ENCODE measurements around the gene SLC48A1. TPM values are rescaled to one million over a fixed set of nuclear protein-coding genes. Genes with fewer than 3 reads are reported as not detected.
A peak's percentile ranks its signal among the peaks of the same experiment; 100 is the strongest.

The SLC48A1 gene
- polyA plus RNA-seq, 4 donors = 5.1 to 12.1 (median 7.5) TPM

DNA sequence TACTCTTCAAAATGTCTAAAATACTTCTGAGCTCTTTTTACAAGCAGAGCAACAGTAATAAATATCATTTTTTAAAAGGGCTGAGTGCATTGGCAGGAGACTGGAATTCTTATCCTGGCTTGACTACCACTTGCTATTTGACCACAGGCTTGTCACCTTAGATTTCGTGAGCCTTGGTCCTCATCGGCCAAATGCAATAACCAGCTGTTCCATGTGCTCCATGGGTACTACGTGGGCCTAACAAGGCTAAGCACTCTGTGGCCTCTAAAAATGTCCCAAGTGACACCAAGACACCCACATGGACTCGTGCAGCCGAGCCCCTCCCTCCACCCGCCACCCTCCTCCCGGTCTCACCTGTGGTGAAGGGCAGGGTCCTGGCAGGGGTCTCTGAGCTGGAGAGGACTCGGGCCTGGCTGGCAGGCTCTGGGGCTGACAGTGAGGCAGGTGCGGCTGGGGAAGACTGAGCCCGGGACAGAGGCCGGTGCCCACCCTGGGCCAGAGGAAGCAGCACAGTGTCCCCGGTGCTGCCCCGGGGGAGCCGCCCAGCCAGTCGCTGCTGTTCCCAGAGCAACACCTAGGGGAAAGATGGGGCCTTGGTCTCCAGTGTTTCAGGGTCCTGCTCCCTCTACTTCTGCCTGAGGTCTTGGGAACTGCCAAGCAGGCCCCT lies 20.1 kb downstream of the SLC48A1 start:
- no peak for FAIRE-seq
- Histone ChIP-seq H3K36me3 (ENCODE audit: control insufficient read depth in 3 of 3, insufficient read depth in 2 of 3, low read depth in 1 of 3, low read length in 3 of 3) (peaks cover 4 to 86% (median 8%) of the 10 kb centered on the region in 3 donors), H3K9me3 (ENCODE audit: control insufficient read depth in 2 of 2, insufficient read depth in 1 of 2, low read depth in 1 of 2, low read length in 1 of 2) (no peaks in the 10 kb centered on the region), H3K4me1 (ENCODE audit: control insufficient read depth in 3 of 3, insufficient read depth in 2 of 3, low read depth in 1 of 3, low read length in 2 of 3) (no peaks in the 10 kb centered on the region), H3K27me3 (ENCODE audit: control insufficient read depth in 3 of 3, insufficient read depth in 3 of 3, low read length in 3 of 3) (no peaks in the 10 kb centered on the region), H3K27ac (ENCODE audit: low read depth in 1 of 3, low read length in 2 of 3) (no peak overlapping the region), H3K4me3 (ENCODE audit: low read depth in 1 of 3, low read length in 3 of 3) (no peak overlapping the region)
- no peak for DNase-seq
- 89 to 95% (median 92%) methylated on average over 14 to 15 of the region's 15 CpGs for WGBS, 3 donors

DNA sequence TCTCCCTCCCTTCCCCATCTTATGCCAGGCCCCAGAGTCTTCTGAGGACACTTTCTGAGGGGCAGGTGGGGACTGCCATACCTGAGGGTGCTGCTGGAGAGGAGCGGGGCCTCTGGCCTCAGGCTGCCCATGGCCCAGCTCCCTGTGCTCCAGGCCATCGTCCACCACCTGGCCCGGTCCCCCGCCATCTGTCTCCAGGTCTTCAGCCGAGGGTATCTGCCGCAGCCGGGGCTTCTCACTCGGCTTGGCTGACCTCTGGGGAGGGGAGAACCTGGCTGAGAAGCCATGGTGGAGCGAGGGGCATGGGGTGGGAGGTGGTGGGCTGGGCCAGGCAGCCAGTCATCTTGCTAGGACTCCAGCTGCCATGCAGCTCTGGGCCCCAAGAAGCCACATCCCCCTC lies 21.6 kb downstream of the SLC48A1 start:
- no peak for FAIRE-seq
- peaks cover 4 to 85% (median 8%) of the 10 kb centered on the region in 3 donors for H3K36me3 ChIP-seq (ENCODE audit: control insufficient read depth in 3 of 3, insufficient read depth in 2 of 3, low read depth in 1 of 3, low read length in 3 of 3)

DNA sequence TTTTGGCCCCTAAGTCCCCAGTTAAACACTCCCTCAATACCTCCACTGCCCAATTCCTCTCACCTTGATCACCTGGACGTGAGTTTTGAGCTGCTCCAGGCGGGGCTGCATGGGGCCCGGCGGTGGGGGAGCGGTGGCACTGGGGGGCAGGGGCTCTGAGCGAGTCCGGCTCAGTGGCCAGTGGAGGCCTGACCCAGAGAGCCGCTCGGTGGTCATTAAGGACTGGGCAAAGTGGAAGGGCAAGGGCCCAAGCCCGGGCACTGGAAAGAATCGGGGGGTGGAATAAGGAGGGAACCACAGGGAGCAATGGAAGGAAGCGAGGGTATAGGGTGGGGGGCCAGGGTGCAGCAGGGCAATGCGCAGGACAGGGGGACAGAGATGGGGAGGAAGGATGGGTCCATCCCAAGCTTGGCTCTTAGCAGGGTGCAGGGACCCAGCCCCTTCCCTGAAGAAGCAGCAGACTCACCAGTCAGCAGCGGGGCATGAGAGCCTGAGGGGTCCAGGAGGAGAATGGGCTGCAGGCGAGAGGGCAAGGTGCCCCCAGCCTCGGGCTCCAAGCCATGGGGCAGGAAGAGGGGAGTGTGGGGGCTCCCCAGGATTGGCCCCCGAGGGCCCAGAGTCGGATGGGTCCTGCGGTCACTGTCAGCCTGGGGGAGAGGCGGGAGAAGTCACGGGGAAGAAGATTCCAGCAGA lies 22.2 kb downstream of the SLC48A1 start:
- H3K27me3 ChIP-seq (ENCODE audit: control insufficient read depth in 3 of 3, insufficient read depth in 3 of 3, low read length in 3 of 3) = no peaks in the 10 kb centered on the region
- H3K4me3 ChIP-seq (ENCODE audit: low read depth in 1 of 3, low read length in 3 of 3) = no peak overlapping the region
- no peak overlapping the region for H3K27ac ChIP-seq (ENCODE audit: low read depth in 1 of 3, low read length in 2 of 3)
- 94 to 97% (median 96%) methylated on average over 20 to 21 of the region's 21 CpGs for WGBS, 3 donors
- no peaks in the 10 kb centered on the region for H3K4me1 ChIP-seq (ENCODE audit: control insufficient read depth in 3 of 3, insufficient read depth in 2 of 3, low read depth in 1 of 3, low read length in 2 of 3)
- no peaks in the 10 kb centered on the region for H3K9me3 ChIP-seq (ENCODE audit: control insufficient read depth in 2 of 2, insufficient read depth in 1 of 2, low read depth in 1 of 2, low read length in 1 of 2)
- no peak for FAIRE-seq
- no peak for DNase-seq
- H3K36me3 ChIP-seq (ENCODE audit: control insufficient read depth in 3 of 3, insufficient read depth in 2 of 3, low read depth in 1 of 3, low read length in 3 of 3) = peaks cover 4 to 85% (median 8%) of the 10 kb centered on the region in 3 donors

More for the DNA sequence above, 21.6 kb downstream of the SLC48A1 start:
- no peaks in the 10 kb centered on the region for H3K27me3 ChIP-seq (ENCODE audit: control insufficient read depth in 3 of 3, insufficient read depth in 3 of 3, low read length in 3 of 3)
- H3K4me3 ChIP-seq (ENCODE audit: low read depth in 1 of 3, low read length in 3 of 3) = no peak overlapping the region
- no peaks in the 10 kb centered on the region for H3K4me1 ChIP-seq (ENCODE audit: control insufficient read depth in 3 of 3, insufficient read depth in 2 of 3, low read depth in 1 of 3, low read length in 2 of 3)
- 95 to 99% (median 97%) methylated on average over 9 of the region's 9 CpGs for WGBS, 3 donors
- DNase-seq = no peak
- H3K27ac ChIP-seq (ENCODE audit: low read depth in 1 of 3, low read length in 2 of 3) = no peak overlapping the region
- H3K9me3 ChIP-seq (ENCODE audit: control insufficient read depth in 2 of 2, insufficient read depth in 1 of 2, low read depth in 1 of 2, low read length in 1 of 2) = no peaks in the 10 kb centered on the region

DNA sequence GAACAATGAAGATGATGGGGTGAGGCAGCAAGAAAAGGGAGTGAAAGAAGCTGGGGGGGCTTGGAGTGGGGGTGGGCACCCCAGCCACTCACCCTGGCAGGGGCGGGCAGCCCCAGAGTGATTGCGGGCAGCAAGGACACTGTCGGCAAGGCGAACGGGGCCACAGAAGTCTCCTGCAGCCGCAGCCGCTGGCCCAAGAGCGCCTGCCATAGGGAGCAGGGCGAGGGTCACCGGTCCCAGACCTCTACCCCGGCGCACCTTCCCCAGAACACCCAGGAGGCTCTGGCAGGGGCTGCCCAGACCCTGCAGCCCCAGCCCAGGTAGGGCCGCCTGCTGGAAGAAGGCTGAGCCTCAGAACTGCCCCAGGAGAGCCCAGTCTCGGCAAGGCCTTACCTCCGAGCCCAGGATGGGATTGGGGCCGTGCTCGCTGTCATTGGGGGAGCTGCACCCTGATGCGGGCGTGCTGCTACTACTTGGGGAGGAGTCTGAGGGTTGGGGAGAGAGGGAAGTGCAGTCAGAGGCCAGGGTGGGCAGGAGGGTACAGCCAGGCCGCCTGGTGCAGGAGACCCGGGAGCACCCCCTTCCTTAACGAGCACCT lies 22.9 kb downstream of the SLC48A1 start:
- Histone ChIP-seq H3K4me3 (ENCODE audit: low read depth in 1 of 3, low read length in 3 of 3) (no peak overlapping the region), H3K4me1 (ENCODE audit: control insufficient read depth in 3 of 3, insufficient read depth in 2 of 3, low read depth in 1 of 3, low read length in 2 of 3) (no peaks in the 10 kb centered on the region), H3K36me3 (ENCODE audit: control insufficient read depth in 3 of 3, insufficient read depth in 2 of 3, low read depth in 1 of 3, low read length in 3 of 3) (peaks cover 4 to 80% (median 8%) of the 10 kb centered on the region in 3 donors), H3K27ac (ENCODE audit: low read depth in 1 of 3, low read length in 2 of 3) (no peak overlapping the region), H3K9me3 (ENCODE audit: control insufficient read depth in 2 of 2, insufficient read depth in 1 of 2, low read depth in 1 of 2, low read length in 1 of 2) (no peaks in the 10 kb centered on the region), H3K27me3 (ENCODE audit: control insufficient read depth in 3 of 3, insufficient read depth in 3 of 3, low read length in 3 of 3) (no peaks in the 10 kb centered on the region)
- 89 to 95% (median 95%) methylated on average over 19 to 22 of the region's 22 CpGs for WGBS, 3 donors
- no peak for DNase-seq
- no peak for FAIRE-seq

DNA sequence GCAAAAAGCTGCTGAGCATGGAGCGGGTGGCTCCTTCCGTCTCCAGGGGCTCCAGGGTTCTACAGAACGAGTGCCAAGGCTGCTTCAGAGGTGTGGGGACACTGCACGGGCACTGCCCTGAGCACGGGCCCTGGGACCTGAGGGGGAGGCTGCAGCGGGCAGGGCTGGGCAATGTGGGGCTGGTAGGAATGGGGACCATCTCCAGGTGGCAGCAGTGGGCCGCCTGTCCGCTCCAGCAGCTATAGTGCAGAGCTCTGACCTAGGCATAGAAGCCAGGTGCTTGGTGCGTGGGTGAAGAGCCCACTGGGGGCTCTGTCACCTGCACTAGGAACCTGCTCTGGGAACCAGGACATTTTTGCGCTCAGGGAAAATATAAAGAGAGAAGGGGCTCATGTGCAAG lies 24.4 kb downstream of the SLC48A1 start:
- Histone ChIP-seq H3K4me1 (ENCODE audit: control insufficient read depth in 3 of 3, insufficient read depth in 2 of 3, low read depth in 1 of 3, low read length in 2 of 3) (peaks cover 0 to 4% (median 0%) of the 10 kb centered on the region in 3 donors), H3K27me3 (ENCODE audit: control insufficient read depth in 3 of 3, insufficient read depth in 3 of 3, low read length in 3 of 3) (no peaks in the 10 kb centered on the region), H3K36me3 (ENCODE audit: control insufficient read depth in 3 of 3, insufficient read depth in 2 of 3, low read depth in 1 of 3, low read length in 3 of 3) (peaks cover 4 to 78% (median 6%) of the 10 kb centered on the region in 3 donors), H3K27ac (ENCODE audit: low read depth in 1 of 3, low read length in 2 of 3) (no peak overlapping the region), H3K4me3 (ENCODE audit: low read depth in 1 of 3, low read length in 3 of 3) (no peak overlapping the region), H3K9me3 (ENCODE audit: control insufficient read depth in 2 of 2, insufficient read depth in 1 of 2, low read depth in 1 of 2, low read length in 1 of 2) (no peaks in the 10 kb centered on the region)
- no peak for FAIRE-seq
- DNase-seq = peak in 1 of 2 donors; percentile 54
- 78 to 84% (median 82%) methylated on average over 10 of the region's 10 CpGs for WGBS, 3 donors

DNA sequence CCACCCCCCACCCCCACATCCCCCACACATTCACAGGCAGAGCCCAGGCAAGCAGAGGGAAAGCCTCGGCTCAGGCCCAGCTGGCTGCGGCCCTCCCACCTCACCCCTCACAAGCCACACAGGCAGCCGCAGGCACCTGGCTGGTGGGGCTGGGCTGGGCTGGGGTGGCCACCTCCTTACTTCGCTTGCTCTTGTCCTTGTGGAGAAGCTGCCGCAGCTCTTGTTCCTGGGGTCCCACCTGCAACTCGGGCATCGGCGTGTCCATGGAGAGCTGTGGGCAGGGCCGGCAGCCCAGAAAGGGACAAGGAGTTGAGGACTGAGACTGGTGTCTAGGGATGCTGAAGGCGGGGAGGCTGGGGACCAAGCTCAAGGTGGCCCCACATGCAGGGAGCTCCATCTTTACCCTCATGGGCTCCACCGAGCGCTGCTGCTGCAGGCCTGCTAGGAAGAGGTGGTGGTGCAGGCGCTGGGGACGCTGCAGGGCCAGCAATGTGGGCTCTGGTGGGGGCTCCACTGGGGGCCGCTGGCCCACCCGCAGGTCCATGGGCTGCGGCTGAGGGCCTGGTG lies 25.4 kb downstream of the SLC48A1 start:
- FAIRE-seq (no peak), DNase-seq (no peak)
- Histone ChIP-seq H3K27me3 (ENCODE audit: control insufficient read depth in 3 of 3, insufficient read depth in 3 of 3, low read length in 3 of 3) (no peaks in the 10 kb centered on the region), H3K27ac (ENCODE audit: low read depth in 1 of 3, low read length in 2 of 3) (no peak overlapping the region), H3K4me1 (ENCODE audit: control insufficient read depth in 3 of 3, insufficient read depth in 2 of 3, low read depth in 1 of 3, low read length in 2 of 3) (peaks cover 0 to 4% (median 0%) of the 10 kb centered on the region in 3 donors), H3K9me3 (ENCODE audit: control insufficient read depth in 2 of 2, insufficient read depth in 1 of 2, low read depth in 1 of 2, low read length in 1 of 2) (no peaks in the 10 kb centered on the region), H3K36me3 (ENCODE audit: control insufficient read depth in 3 of 3, insufficient read depth in 2 of 3, low read depth in 1 of 3, low read length in 3 of 3) (peaks cover 4 to 83% (median 6%) of the 10 kb centered on the region in 3 donors), H3K4me3 (ENCODE audit: low read depth in 1 of 3, low read length in 3 of 3) (no peak overlapping the region)
- 90 to 93% (median 92%) methylated on average over 17 of the region's 17 CpGs for WGBS, 3 donors

DNA sequence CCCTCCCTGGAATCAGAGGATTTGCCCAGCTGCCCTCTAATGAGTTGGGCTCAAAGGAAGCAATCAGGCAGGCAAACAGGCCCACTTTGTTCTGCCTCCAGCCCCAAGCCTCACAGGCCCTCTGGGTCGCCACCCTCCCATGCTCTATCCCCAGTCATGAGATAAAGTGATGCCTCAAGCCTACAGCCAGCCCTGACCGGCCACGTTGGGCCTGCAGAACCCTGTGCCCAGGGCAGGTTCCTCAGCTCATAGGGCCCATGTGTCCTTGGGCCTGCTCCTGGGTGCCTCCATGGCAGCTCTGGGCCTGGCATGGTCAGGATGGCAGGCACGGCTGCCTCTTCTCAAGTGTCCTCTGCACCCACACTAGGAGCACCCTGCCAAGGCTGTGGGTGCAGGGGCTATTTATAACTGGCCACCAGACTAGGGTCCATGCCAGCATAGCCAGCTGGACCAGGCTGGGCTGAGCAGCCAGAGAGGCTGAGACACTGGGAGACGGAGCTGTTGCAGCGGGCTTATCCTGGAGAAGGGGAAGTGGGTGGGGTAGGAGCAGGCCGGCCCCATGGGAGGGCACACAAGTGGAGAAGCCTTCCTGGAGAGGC lies 26.4 kb downstream of the SLC48A1 start:
- FAIRE-seq = no peak
- no peak overlapping the region for H3K4me3 ChIP-seq (ENCODE audit: low read depth in 1 of 3, low read length in 3 of 3)
- no peak for DNase-seq
- peaks cover 4 to 83% (median 6%) of the 10 kb centered on the region in 3 donors for H3K36me3 ChIP-seq (ENCODE audit: control insufficient read depth in 3 of 3, insufficient read depth in 2 of 3, low read depth in 1 of 3, low read length in 3 of 3)
- no peaks in the 10 kb centered on the region for H3K9me3 ChIP-seq (ENCODE audit: control insufficient read depth in 2 of 2, insufficient read depth in 1 of 2, low read depth in 1 of 2, low read length in 1 of 2)
- WGBS, 3 donors = 70 to 97% (median 89%) methylated on average over 7 of the region's 7 CpGs
- peaks cover 0 to 4% (median 0%) of the 10 kb centered on the region in 3 donors for H3K4me1 ChIP-seq (ENCODE audit: control insufficient read depth in 3 of 3, insufficient read depth in 2 of 3, low read depth in 1 of 3, low read length in 2 of 3)
- no peaks in the 10 kb centered on the region for H3K27me3 ChIP-seq (ENCODE audit: control insufficient read depth in 3 of 3, insufficient read depth in 3 of 3, low read length in 3 of 3)
- H3K27ac ChIP-seq (ENCODE audit: low read depth in 1 of 3, low read length in 2 of 3) = no peak overlapping the region

DNA sequence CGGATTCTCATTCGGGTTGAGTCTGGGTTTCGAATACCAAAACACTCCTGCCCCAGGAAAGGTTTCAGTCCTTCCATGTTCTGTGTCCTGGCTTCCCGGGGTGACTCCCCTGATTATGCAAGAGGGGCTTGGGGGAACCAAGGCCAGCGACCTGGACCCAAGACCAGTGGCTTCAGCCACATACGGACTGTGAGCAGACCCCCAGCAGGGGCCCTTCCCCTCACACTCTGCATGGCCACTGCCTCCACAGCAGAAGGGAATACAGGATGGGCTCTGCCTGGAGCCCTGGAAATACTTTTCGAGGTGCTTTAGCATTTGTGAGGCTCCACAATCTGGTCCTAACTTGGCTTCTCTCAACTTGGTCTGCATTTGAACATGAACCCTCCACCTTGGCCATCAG lies 27.5 kb downstream of the SLC48A1 start:
- FAIRE-seq (no peak), DNase-seq (no peak)
- Histone ChIP-seq H3K4me3 (ENCODE audit: low read depth in 1 of 3, low read length in 3 of 3) (no peak overlapping the region), H3K4me1 (ENCODE audit: control insufficient read depth in 3 of 3, insufficient read depth in 2 of 3, low read depth in 1 of 3, low read length in 2 of 3) (peaks cover 0 to 5% (median 0%) of the 10 kb centered on the region in 3 donors), H3K27ac (ENCODE audit: low read depth in 1 of 3, low read length in 2 of 3) (no peak overlapping the region), H3K27me3 (ENCODE audit: control insufficient read depth in 3 of 3, insufficient read depth in 3 of 3, low read length in 3 of 3) (no peaks in the 10 kb centered on the region), H3K36me3 (ENCODE audit: control insufficient read depth in 3 of 3, insufficient read depth in 2 of 3, low read depth in 1 of 3, low read length in 3 of 3) (peaks cover 0 to 82% (median 6%) of the 10 kb centered on the region in 3 donors), H3K9me3 (ENCODE audit: control insufficient read depth in 2 of 2, insufficient read depth in 1 of 2, low read depth in 1 of 2, low read length in 1 of 2) (no peaks in the 10 kb centered on the region)
- WGBS, 3 donors = 90 to 94% (median 93%) methylated on average over 7 of the region's 7 CpGs
